Measurements from ENCODE around the gene KRT6B. TPM values are rescaled to one million over a fixed set of nuclear protein-coding genes. Genes with fewer than 3 reads are reported as not detected.

KRT6B gene
- total and polyA plus RNA-seq, 7 donors, result 0.60 to 0.61 TPM; not detected in 5

GRCh38 chr12:52435659-52435999 is 16.3 kb downstream of the KRT6B start:
- no peak for DNase-seq
- WGBS, 2 donors, result 93 to 94% methylated on average over 6 of the region's 6 CpGs
- no peaks in the 10 kb centered on the region for H3K9me3 ChIP-seq
- no peak overlapping the region for H3K4me3 ChIP-seq
- peaks cover 0 to 20% (median 13%) of the 10 kb centered on the region in 4 donors for H3K4me1 ChIP-seq
- H3K36me3 ChIP-seq, result no peaks in the 10 kb centered on the region
- TF ChIP-seq EP300 (IDR thresholded peaks at IDR 0.05), result no peak
- no peak for TF ChIP-seq CTCF (IDR thresholded peaks at IDR 0.05)
- no peak for TF ChIP-seq POLR2AphosphoS5 (IDR thresholded peaks at IDR 0.05)
- no peak for TF ChIP-seq POLR2A (IDR thresholded peaks at IDR 0.05)
- no peaks in the 10 kb centered on the region for H3K27me3 ChIP-seq
- H3K27ac ChIP-seq, result peak overlapping the region in 3 of 4 donors; percentile 3 to 66 (median 36)
- intact Hi-C loops (cut with DNase I), result no loop called here

GRCh38 chr12:52434760-52435530 is 17.0 kb downstream of the KRT6B start:
- no peak for DNase-seq
- H3K9me3 ChIP-seq, result no peaks in the 10 kb centered on the region
- H3K27ac ChIP-seq, result peak overlapping the region in 1 of 4 donors; percentile 66

GRCh38 chr12:52434081-52434733 is 17.7 kb downstream of the KRT6B start, which contains the start of gene KRT75:
KRT75 (minus strand) TSS chr12:52434371; CDS start chr12:52434304, 67 bp downstream.
- TF ChIP-seq CTCF (IDR thresholded peaks at IDR 0.05) (no peak), EP300 (IDR thresholded peaks at IDR 0.05) (no peak), POLR2AphosphoS5 (IDR thresholded peaks at IDR 0.05) (no peak), POLR2A (IDR thresholded peaks at IDR 0.05) (no peak)
- Histone ChIP-seq H3K4me3 (no peak within 1 kb of the TSS), H3K4me1 (peaks cover 0 to 15% (median 12%) of the 10 kb centered on the region in 4 donors), H3K27ac (no peak within 1 kb of the TSS), H3K9me3 (no peaks in the 10 kb centered on the region), H3K36me3 (no peaks in the 10 kb centered on the region), H3K27me3 (no peaks in the 10 kb centered on the region)
- DNase-seq, result no peak
- WGBS, 2 donors, result 61 to 81% methylated on average over 20 of the region's 20 CpGs
- intact Hi-C loops (cut with DNase I), result no loop called here

More at GRCh38 chr12:52434760-52435530, 17.0 kb downstream of the KRT6B start:
- WGBS, 2 donors, result 51 to 82% methylated on average over 6 of the region's 6 CpGs
- H3K27me3 ChIP-seq, result no peaks in the 10 kb centered on the region
- intact Hi-C loops (cut with DNase I), result no loop called here
- H3K4me3 ChIP-seq, result no peak overlapping the region
- peaks cover 0 to 15% (median 12%) of the 10 kb centered on the region in 4 donors for H3K4me1 ChIP-seq
- TF ChIP-seq POLR2AphosphoS5 (IDR thresholded peaks at IDR 0.05), result no peak
- no peak for TF ChIP-seq EP300 (IDR thresholded peaks at IDR 0.05)
- no peak for TF ChIP-seq CTCF (IDR thresholded peaks at IDR 0.05)
- no peak for TF ChIP-seq POLR2A (IDR thresholded peaks at IDR 0.05)
- H3K36me3 ChIP-seq, result no peaks in the 10 kb centered on the region

- intact Hi-C loops (cut with DNase I), result no loop called here
- no peak overlapping the region for H3K4me3 ChIP-seq
- peaks cover 0 to 15% (median 12%) of the 10 kb centered on the region in 4 donors for H3K4me1 ChIP-seq
- TF ChIP-seq POLR2A (IDR thresholded peaks at IDR 0.05), result no peak
- TF ChIP-seq CTCF (IDR thresholded peaks at IDR 0.05), result no peak
- TF ChIP-seq POLR2AphosphoS5 (IDR thresholded peaks at IDR 0.05), result no peak
- no peak for TF ChIP-seq EP300 (IDR thresholded peaks at IDR 0.05)
- H3K27ac ChIP-seq, result no peak overlapping the region
- no peak for DNase-seq
- H3K27me3 ChIP-seq, result no peaks in the 10 kb centered on the region
- H3K36me3 ChIP-seq, result no peaks in the 10 kb centered on the region
- no peaks in the 10 kb centered on the region for H3K9me3 ChIP-seq
- WGBS, 2 donors, result 91 to 93% methylated on average over 12 of the region's 12 CpGs
These were observed 18.4 kb downstream of the KRT6B start for GRCh38 chr12:52433501-52434080.

Data from sigmoid colon (tissue), 7 donors.